Measurements from ENCODE around the gene KCNG2. TPM values are rescaled to one million over a fixed set of nuclear protein-coding genes. Genes with fewer than 3 reads are reported as not detected.

Gene KCNG2
- total and polyA plus RNA-seq, 9 of the 15 experiments (the other 6 are each of a cell fraction or from before 2014, with no cell fraction given): not detected

DNA sequence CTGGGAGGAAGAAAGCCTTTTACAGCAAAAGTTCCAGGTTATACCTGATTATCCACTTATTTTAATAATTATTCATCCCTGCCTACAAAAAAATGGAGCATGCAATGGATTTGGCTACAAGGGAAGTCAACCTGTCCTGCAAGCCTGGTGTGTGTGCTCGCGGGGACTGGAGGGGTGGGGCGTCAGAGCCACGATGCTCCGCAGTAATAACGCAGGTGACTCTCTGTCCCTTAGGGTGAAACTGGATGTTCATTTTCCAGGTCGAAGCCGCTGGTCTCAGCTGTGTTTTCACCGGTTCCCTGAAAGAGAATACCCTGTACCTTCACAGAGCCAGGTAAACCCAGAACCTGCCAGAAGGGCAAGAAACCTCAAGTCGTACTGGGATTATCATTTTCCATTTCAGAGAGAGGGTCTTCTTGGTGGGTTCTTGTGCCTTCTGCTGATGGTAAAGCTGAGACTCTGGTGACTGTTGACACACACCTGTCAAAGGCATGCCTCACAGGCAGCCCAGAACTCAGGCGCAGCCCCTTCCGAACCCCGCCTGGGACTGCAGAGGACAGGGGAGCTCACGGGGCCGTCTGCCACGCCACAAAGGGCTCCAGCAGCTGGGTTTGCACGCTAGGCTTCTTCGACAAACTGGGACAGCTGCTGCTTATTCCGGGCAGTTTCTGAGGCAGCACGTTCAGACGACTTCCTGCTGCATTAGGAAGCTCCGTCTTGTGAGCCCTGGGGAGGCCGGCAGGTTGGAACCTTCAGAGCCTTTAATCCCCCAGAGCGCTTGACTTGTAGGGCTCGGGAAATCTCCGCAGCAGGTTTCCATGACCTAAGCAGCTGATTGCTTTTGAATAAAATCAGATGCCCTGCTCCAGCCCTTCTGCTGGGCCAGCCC, 58.6 kb downstream of the KCNG2 start:
- in situ Hi-C loops (cut with MboI) (no loop called here), intact Hi-C loops (cut with micrococcal nuclease) (no loop called here)
- Histone ChIP-seq H3K4me3 (no peak overlapping the region), H3K4me2 (ENCODE audit: insufficient read depth, low read length) (no peak overlapping the region), H3K9me3 (replicated peaks; ENCODE audit: control insufficient read depth, insufficient read depth, low read depth, low read length) (no peaks in the 10 kb centered on the region; the same call in 1 of the 2 replicates), H2AFZ (ENCODE audit: low read depth, low read length) (no peak overlapping the region), H3K79me2 (ENCODE audit: control insufficient read depth, insufficient read depth, low read length) (no peaks in the 10 kb centered on the region), H3K27ac (ENCODE audit: extremely low read depth, low read depth, low read length) (no peak overlapping the region), H4K20me1 (replicated peaks; ENCODE audit: control insufficient read depth, insufficient read depth, low read length) (no peaks in the 10 kb centered on the region), H3K4me1 (replicated peaks in 1 of 2; ENCODE audit: control insufficient read depth in 2 of 2, insufficient read depth in 2 of 2, low read length in 2 of 2) (peaks cover 0 to 12% of the 10 kb centered on the region in 2 experiments; a peak in 2 of 5 replicates), H3K27me3 (ENCODE audit: control insufficient read depth in 2 of 2, insufficient read depth in 2 of 2, low read length in 2 of 2) (peaks cover 18 to 43% of the 10 kb centered on the region in 2 experiments), H3K9me1 (ENCODE audit: control insufficient read depth, insufficient read depth, low read length) (no peaks in the 10 kb centered on the region), H3K36me3 (ENCODE audit: control insufficient read depth, insufficient read depth, low read length) (no peaks in the 10 kb centered on the region), H3K9ac (ENCODE audit: insufficient read depth in 1 of 2, low read depth in 2 of 2, low read length in 2 of 2) (no peak overlapping the region)
- CTCF ChIA-PET (ENCODE audit: low intra/inter-chr PET ratio): no interaction called here
- ATAC-seq (no peak), DNase-seq (ENCODE audit: extremely low read depth in 1 of 4, low spot score in 3 of 4) (no peak), FAIRE-seq (no peak)
- WGBS (ENCODE audit: insufficient coverage, low coverage, missing lambda C conversion rate): 7% methylated on average over 19 of the region's 26 CpGs
- POLR2A ChIA-PET: no interaction called here
- BruUV-seq (replicated peaks): no TSS peak
- TF ChIP-seq THRB (CRISPR knock-in tag; conservative IDR thresholded peaks at IDR 0.05): no peak
- TF ChIP-seq MAFG (tag; conservative IDR thresholded peaks at IDR 0.05): no peak
- TF ChIP-seq PTBP1 (IDR thresholded peaks at IDR 0.05; ENCODE audit: low read depth, low read length): no peak
- no peak for TF ChIP-seq HES1 (IDR thresholded peaks at IDR 0.05; ENCODE audit: low read depth)
- TF ChIP-seq ATF4 (CRISPR knock-in tag; IDR thresholded peaks at IDR 0.05): no peak
- TF ChIP-seq ZNF165 (CRISPR knock-in tag; IDR thresholded peaks at IDR 0.05; ENCODE audit: borderline replicate concordance): no peak
- TF ChIP-seq, protein P1, sequence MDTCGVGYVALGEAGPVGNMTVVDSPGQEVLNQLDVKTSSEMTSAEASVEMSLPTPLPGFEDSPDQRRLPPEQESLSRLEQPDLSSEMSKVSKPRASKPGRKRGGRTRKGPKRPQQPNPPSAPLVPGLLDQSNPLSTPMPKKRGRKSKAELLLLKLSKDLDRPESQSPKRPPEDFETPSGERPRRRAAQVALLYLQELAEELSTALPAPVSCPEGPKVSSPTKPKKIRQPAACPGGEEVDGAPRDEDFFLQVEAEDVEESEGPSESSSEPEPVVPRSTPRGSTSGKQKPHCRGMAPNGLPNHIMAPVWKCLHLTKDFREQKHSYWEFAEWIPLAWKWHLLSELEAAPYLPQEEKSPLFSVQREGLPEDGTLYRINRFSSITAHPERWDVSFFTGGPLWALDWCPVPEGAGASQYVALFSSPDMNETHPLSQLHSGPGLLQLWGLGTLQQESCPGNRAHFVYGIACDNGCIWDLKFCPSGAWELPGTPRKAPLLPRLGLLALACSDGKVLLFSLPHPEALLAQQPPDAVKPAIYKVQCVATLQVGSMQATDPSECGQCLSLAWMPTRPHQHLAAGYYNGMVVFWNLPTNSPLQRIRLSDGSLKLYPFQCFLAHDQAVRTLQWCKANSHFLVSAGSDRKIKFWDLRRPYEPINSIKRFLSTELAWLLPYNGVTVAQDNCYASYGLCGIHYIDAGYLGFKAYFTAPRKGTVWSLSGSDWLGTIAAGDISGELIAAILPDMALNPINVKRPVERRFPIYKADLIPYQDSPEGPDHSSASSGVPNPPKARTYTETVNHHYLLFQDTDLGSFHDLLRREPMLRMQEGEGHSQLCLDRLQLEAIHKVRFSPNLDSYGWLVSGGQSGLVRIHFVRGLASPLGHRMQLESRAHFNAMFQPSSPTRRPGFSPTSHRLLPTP (IDR thresholded peaks at IDR 0.05; ENCODE audit: borderline replicate concordance, extremely low read depth, insufficient read length): no peak
- TF ChIP-seq TAL1 (IDR thresholded peaks at IDR 0.05): no peak
- no peak for TF ChIP-seq ZNF41 (CRISPR knock-in tag; conservative IDR thresholded peaks at IDR 0.05)

Data from K562 (cell line).